ENCODE data around the gene DGCR8.

DGCR8 gene

GRCh38 chr22:20053407-20054033 is 26.5 kb upstream of the DGCR8 start:
- no peak for DNase-seq (ENCODE audit: low read depth)
- H3K4me3 ChIP-seq (ENCODE audit: low read depth, low read length) = no peak overlapping the region
- TF ChIP-seq CTCF (conservative IDR thresholded peaks at IDR 0.05; ENCODE audit: low read depth, low read length) = no peak

- H3K4me3 ChIP-seq (ENCODE audit: low read depth, low read length) = no peak overlapping the region
- DNase-seq (ENCODE audit: low read depth) = no peak
Measured at GRCh38 chr22:20054034-20054427, 26.0 kb upstream of the DGCR8 start.

GRCh38 chr22:20054485-20054884 is 25.6 kb upstream of the DGCR8 start:
- DNase-seq (ENCODE audit: low read depth) = no peak
- no peak overlapping the region for H3K4me3 ChIP-seq (ENCODE audit: low read depth, low read length)
- TF ChIP-seq CTCF (conservative IDR thresholded peaks at IDR 0.05; ENCODE audit: low read depth, low read length) = no peak

More at GRCh38 chr22:20054034-20054427, 26.0 kb upstream of the DGCR8 start:
- no peak for TF ChIP-seq CTCF (conservative IDR thresholded peaks at IDR 0.05; ENCODE audit: low read depth, low read length)

- no peak for DNase-seq (ENCODE audit: low read depth)
- no peak for TF ChIP-seq CTCF (conservative IDR thresholded peaks at IDR 0.05; ENCODE audit: low read depth, low read length)
- H3K4me3 ChIP-seq (ENCODE audit: low read depth, low read length) = no peak overlapping the region
Measured at GRCh38 chr22:20055144-20055543, 24.9 kb upstream of the DGCR8 start.

GRCh38 chr22:20055654-20056053 is 24.4 kb upstream of the DGCR8 start:
- TF ChIP-seq CTCF (conservative IDR thresholded peaks at IDR 0.05; ENCODE audit: low read depth, low read length) = no peak
- no peak for DNase-seq (ENCODE audit: low read depth)
- H3K4me3 ChIP-seq (ENCODE audit: low read depth, low read length) = no peak overlapping the region

GRCh38 chr22:20056161-20056560 is 23.9 kb upstream of the DGCR8 start:
- H3K4me3 ChIP-seq (ENCODE audit: low read depth, low read length) = no peak overlapping the region
- no peak for DNase-seq (ENCODE audit: low read depth)
- no peak for TF ChIP-seq CTCF (conservative IDR thresholded peaks at IDR 0.05; ENCODE audit: low read depth, low read length)

- no peak for TF ChIP-seq CTCF (conservative IDR thresholded peaks at IDR 0.05; ENCODE audit: low read depth, low read length)
- DNase-seq (ENCODE audit: low read depth) = no peak
- H3K4me3 ChIP-seq (ENCODE audit: low read depth, low read length) = no peak overlapping the region
Measured at GRCh38 chr22:20056696-20057386, 23.2 kb upstream of the DGCR8 start.

Measured in choroid plexus epithelial cell (primary cell).